Keratinocyte (primary cell): ENCODE data around the gene ATP8A1. TPM values are rescaled to one million over a fixed set of nuclear protein-coding genes. Genes with fewer than 3 reads are reported as not detected.

Experiments used
- DNase-seq: peaks from one replicate; pipeline ENCODE4 v3.0.0-alpha.2; 2011; ENCODE audit warnings: low read depth, missing footprints, low spot score
- FAIRE-seq: peaks from 2 replicates; lab custom pipeline; 2011; peaks lifted over from hg19 to GRCh38; lab: Jason Lieb, UNC
- H2AFZ ChIP-seq: 2 replicates; pipeline ENCODE4 v1.6.0; 2012; ENCODE audit warnings: low read length, control low read depth, inconsistent platforms; ENCODE audit not compliant: control insufficient read depth
- H3K27ac ChIP-seq: 2 replicates; pipeline ENCODE4 v1.5.1; 2011; ENCODE audit warnings: low read length; ENCODE audit not compliant: control insufficient read depth, insufficient read depth
- H3K27me3 ChIP-seq: 3 replicates; pipeline ENCODE4 v1.6.0; 2011; ENCODE audit warnings: low read length; ENCODE audit not compliant: control insufficient read depth, insufficient read depth; ENCODE audit errors: extremely low read depth
- H3K36me3 ChIP-seq, 2 experiments: 2 replicates in 1 of 2; 3 replicates in 1 of 2; pipeline ENCODE4 v1.5.1; 2011; ENCODE audit warnings: low read length in 2 of 2, mild to moderate bottlenecking in 1 of 2; ENCODE audit not compliant: control insufficient read depth in 2 of 2, insufficient read depth in 2 of 2; ENCODE audit errors: extremely low read depth in 1 of 2
- H3K4me1 ChIP-seq: 3 replicates; pipeline ENCODE4 v1.5.1; 2011; ENCODE audit warnings: low read length; ENCODE audit not compliant: control insufficient read depth, insufficient read depth; ENCODE audit errors: extremely low read depth
- H3K4me2 ChIP-seq: 3 replicates; pipeline ENCODE4 v1.6.0; 2011; ENCODE audit warnings: low read depth, low read length; ENCODE audit not compliant: control insufficient read depth, insufficient read depth; ENCODE audit errors: extremely low read depth
- H3K4me3 ChIP-seq, 3 experiments: fragments of 200-600 bp in 1 of 3; sonication (generic) in 1 of 3; 2 replicates in 2 of 3; 3 replicates in 1 of 3; pipeline ENCODE4 v1.5.1; 2011 to 2016; ENCODE audit warnings: low read length in 3 of 3, mild to moderate bottlenecking in 3 of 3, control low read depth in 2 of 3, inconsistent platforms in 1 of 3, low read depth in 1 of 3, mixed read lengths in 1 of 3, mixed run types in 1 of 3, moderate library complexity in 1 of 3; ENCODE audit not compliant: control insufficient read depth in 2 of 3, insufficient read depth in 2 of 3; ENCODE audit errors: extremely low read depth in 1 of 3
- H3K79me2 ChIP-seq: 2 replicates; pipeline ENCODE4 v1.6.0; 2012; ENCODE audit warnings: low read length; ENCODE audit not compliant: control insufficient read depth, insufficient read depth
- H3K9ac ChIP-seq: 3 replicates; pipeline ENCODE4 v1.6.0; 2011; ENCODE audit warnings: low read length; ENCODE audit not compliant: control insufficient read depth, insufficient read depth; ENCODE audit errors: extremely low read depth
- H3K9me1 ChIP-seq: 3 replicates; pipeline ENCODE4 v1.6.0; 2011; ENCODE audit warnings: low read length; ENCODE audit not compliant: control insufficient read depth, insufficient read depth; ENCODE audit errors: extremely low read depth
- H3K9me3 ChIP-seq: 2 replicates; pipeline ENCODE4 v1.5.1; 2012; ENCODE audit warnings: low read depth, low read length; ENCODE audit not compliant: control insufficient read depth
- H4K20me1 ChIP-seq: 3 replicates; pipeline ENCODE4 v1.6.0; 2011; ENCODE audit warnings: low read length; ENCODE audit not compliant: control insufficient read depth, insufficient read depth; ENCODE audit errors: extremely low read depth
- CTCF ChIP-seq, 3 experiments: IDR thresholded peaks in 1 of 3; conservative IDR thresholded peaks in 1 of 3; optimal IDR thresholded peaks in 1 of 3; 2 replicates in 2 of 3; 3 replicates in 1 of 3; pipeline versions ENCODE3 to v1.5.1; 2011; ENCODE audit warnings: low read length in 3 of 3, mild to moderate bottlenecking in 3 of 3, moderate library complexity in 2 of 3, control low read depth in 1 of 3, inconsistent platforms in 1 of 3; ENCODE audit not compliant: insufficient read depth in 2 of 3; ENCODE audit errors: extremely low read depth in 1 of 3
- EZH2 ChIP-seq: IDR thresholded peaks from one replicate; pipeline ENCODE4 v1.6.1; 2012; ENCODE audit warnings: inconsistent platforms, mild to moderate bottlenecking, low read length, moderate library complexity
- dilution Hi-C: fragments of 300-500 bp; cut with MboI; formaldehyde crosslinking; loops from one replicate; pipeline ENCODE4 v1.7.0; 2020; ENCODE audit warnings: low sequenced_read_pairs; ENCODE audit not compliant: extremely low pct_ligation_motif_present
- polyA plus RNA-seq, 5 experiments: library from polyadenylated mRNA; depleted of rRNA in 3 of 5; stranded (reverse) in 3 of 5; stranded (forward) in 1 of 5; unstranded in 1 of 5; fragments of >200 nt; gene quantifications; 1 replicate in 1 of 5; 2 replicates in 3 of 5; 3 replicates in 1 of 5; pipeline versions ENCODE4 v1.2.1 to v1.2.3, GENCODE V29; 2011 to 2012; ENCODE audit warnings: missing spikeins in 2 of 5, low read depth in 1 of 5, low replicate concordance in 1 of 5

ATP8A1 gene
- polyA plus RNA-seq, 1 donor (not counting 4 experiments of a cell fraction or from before 2014, with no cell fraction given): 0.20 TPM

- no peak overlapping the region for H3K4me2 ChIP-seq
- no peaks in the 10 kb centered on the region for H3K36me3 ChIP-seq
- H2AFZ ChIP-seq: no peak overlapping the region
- FAIRE-seq: no peak
- dilution Hi-C loops: no loop called here
- TF ChIP-seq CTCF (optimal IDR thresholded peaks at IDR 0.05 in 1 of 3, IDR thresholded peaks at IDR 0.05 in 1 of 3, conservative IDR thresholded peaks at IDR 0.05 in 1 of 3; ENCODE audit: extremely low read depth in 1 of 3, insufficient read depth in 2 of 3, low read length in 3 of 3) (no peak), EZH2 (no peak)
- no peak overlapping the region for H3K27ac ChIP-seq
- H3K4me3 ChIP-seq: no peak overlapping the region
- H3K9me3 ChIP-seq: no peaks in the 10 kb centered on the region
- no peaks in the 10 kb centered on the region for H4K20me1 ChIP-seq
- no peak for DNase-seq
- H3K9me1 ChIP-seq: no peaks in the 10 kb centered on the region
- no peaks in the 10 kb centered on the region for H3K4me1 ChIP-seq
- H3K27me3 ChIP-seq: no peaks in the 10 kb centered on the region
- no peaks in the 10 kb centered on the region for H3K79me2 ChIP-seq
- no peak overlapping the region for H3K9ac ChIP-seq
These were observed 32.4 kb downstream of the ATP8A1 start for GRCh38 chr4:42624551-42624950.

- Histone ChIP-seq H3K27ac (no peak overlapping the region), H3K9me1 (no peaks in the 10 kb centered on the region), H3K4me1 (no peaks in the 10 kb centered on the region), H3K4me3 (no peak overlapping the region), H3K4me2 (no peak overlapping the region), H4K20me1 (no peaks in the 10 kb centered on the region), H3K79me2 (no peaks in the 10 kb centered on the region), H3K9ac (no peak overlapping the region), H3K9me3 (no peaks in the 10 kb centered on the region), H3K36me3 (no peaks in the 10 kb centered on the region), H2AFZ (no peak overlapping the region), H3K27me3 (no peaks in the 10 kb centered on the region)
- dilution Hi-C loops: no loop called here
- FAIRE-seq (no peak), DNase-seq (no peak)
- no peak for TF ChIP-seq EZH2
These were observed 38.9 kb downstream of the ATP8A1 start for GRCh38 chr4:42618023-42618422.

GRCh38 chr4:42617030-42617429 lies 39.9 kb downstream of the ATP8A1 start:
- FAIRE-seq: no peak
- dilution Hi-C loops: no loop called here
- TF ChIP-seq CTCF (optimal IDR thresholded peaks at IDR 0.05 in 1 of 3, IDR thresholded peaks at IDR 0.05 in 1 of 3, conservative IDR thresholded peaks at IDR 0.05 in 1 of 3; ENCODE audit: extremely low read depth in 1 of 3, insufficient read depth in 2 of 3, low read length in 3 of 3): no peak
- TF ChIP-seq EZH2: no peak

More at GRCh38 chr4:42617030-42617429, 39.9 kb downstream of the ATP8A1 start:
- Histone ChIP-seq H3K4me2 (no peak overlapping the region), H3K27me3 (no peaks in the 10 kb centered on the region), H3K9me1 (no peaks in the 10 kb centered on the region), H2AFZ (no peak overlapping the region), H3K79me2 (no peaks in the 10 kb centered on the region), H3K36me3 (no peaks in the 10 kb centered on the region), H3K4me1 (no peaks in the 10 kb centered on the region), H3K4me3 (no peak overlapping the region), H3K27ac (no peak overlapping the region), H3K9me3 (no peaks in the 10 kb centered on the region), H3K9ac (no peak overlapping the region), H4K20me1 (no peaks in the 10 kb centered on the region)
- no peak for DNase-seq
